Adrenal gland (tissue), 12 donors: ENCODE results near the gene CMTM4. TPM values are rescaled to one million over a fixed set of nuclear protein-coding genes. Genes with fewer than 3 reads are reported as not detected.

Experiments
- DNase-seq, 7 donors: peaks; one replicate each; pipeline ENCODE4 v3.0.0-alpha.2; 2019 to 2020
- H3K27ac ChIP-seq, 5 donors: fragments of 200-600 bp; sonication (generic) in 4 of 5; 1 replicate in 3 of 5; 2 replicates in 2 of 5; pipeline versions ENCODE4 v1.5.1 to v1.8.0; 2016 to 2020; ENCODE audit warnings: mild to moderate bottlenecking in 1 of 5
- H3K27me3 ChIP-seq: fragments of 200-600 bp; 2 replicates; pipeline ENCODE4 v1.8.0; 2021
- H3K36me3 ChIP-seq, 2 donors: fragments of 200-600 bp; replicated peaks in 1 of 2; 1 replicate in 1 of 2; 2 replicates in 1 of 2; pipeline versions ENCODE4 v1.5.1 to v1.8.0; 2018 to 2022
- H3K4me1 ChIP-seq, 2 donors: fragments of 200-600 bp; replicated peaks in 1 of 2; 1 replicate in 1 of 2; 2 replicates in 1 of 2; pipeline versions ENCODE4 v1.5.1 to v1.8.0; 2018 to 2021
- H3K4me3 ChIP-seq, 4 donors: fragments of 200-600 bp; sonication (generic) in 3 of 4; one replicate each; pipeline ENCODE4 v1.5.1; 2016 to 2018
- H3K9me3 ChIP-seq, 3 donors: fragments of 200-600 bp; sonication (generic) in 1 of 3; replicated peaks in 1 of 3; 1 replicate in 2 of 3; 2 replicates in 1 of 3; pipeline versions ENCODE4 v1.5.1 to v1.8.0; 2016 to 2021
- POLR2A ChIP-seq, 2 donors: fragments of 450-650 bp; IDR thresholded peaks; one replicate each; pipeline ENCODE4 v1.6.1; 2017; ENCODE audit warnings: antibody characterized with exemption in 2 of 2, mild to moderate bottlenecking in 2 of 2, moderate library complexity in 1 of 2
- whole genome bisulfite sequencing, 4 donors: extraction: QIAGEN DNeasy Blood & Tissue Kit in 2 of 4; methylation state at CpG; one replicate each; pipeline versions ENCODE4 v1.1.5 to v1.1.7; 2013 to 2017; 5-methylcytosine and 5-hydroxymethylcytosine counted together
- intact Hi-C, 2 donors: fragments of 100-400 bp; cut with DNase I; formaldehyde crosslinking; loops; one replicate each; pipeline versions ENCODE4 v1.14.1 to v1.15.0; 2022 to 2023
- polyA plus RNA-seq, 3 donors: library from polyadenylated mRNA; stranded (reverse); fragments of 200-250 nt in 2 of 3; fragments of 350-450 nt in 1 of 3; fragmentation: Illumina TruSeq in 1 of 3; extraction: RNeasy Lipid Tissue Mini Kit (QIAGEN cat#74804) in 1 of 3; gene quantifications; one replicate each; pipeline ENCODE4 v1.2.3, GENCODE V29; 2013 to 2014
- total RNA-seq, 9 donors: library from RNA; depleted of rRNA in 4 of 9; stranded (reverse); fragments of >200 nt in 4 of 9; fragments of 120-200 nt in 1 of 9; fragmentation: NEBNext Ultra II Directional in 1 of 9; extraction: Animal tissue kit (Norgen Biotek cat#: 25700) in 1 of 9; gene quantifications; one replicate each; pipeline versions ENCODE4 v1.1.0 to v1.2.4, GENCODE V29; 2013 to 2023
- TF ChIP-seq, protein P1 (sequence below), 6 experiments: fragments of 450-650 bp in 4 of 6; fragments of 200-600 bp in 2 of 6; sonication (generic) in 1 of 6; IDR thresholded peaks; 1 replicate in 5 of 6; 2 replicates in 1 of 6; pipeline versions ENCODE4 v1.5.1 to v1.8.0; 2016 to 2021; ENCODE audit warnings: antibody characterized with exemption in 6 of 6, mild to moderate bottlenecking in 2 of 6, moderate library complexity in 1 of 6
- donor health status: healthy with polysubstance abuse.
- donor health status: Bipolar disorder and iron deficiency.
- donor health status: DM: yes; HTN: yes; CAD: no.
- donor health status: DM: no; HTN: no; CAD: no.
- donor health status: DM: no; HTN: no; CAD: no.
- donor health status: DM: yes; HTN: yes; CAD: no.

CMTM4 gene
- total and polyA plus RNA-seq, 12 donors = 9.2 to 35.3 (median 20.0) TPM

DNA sequence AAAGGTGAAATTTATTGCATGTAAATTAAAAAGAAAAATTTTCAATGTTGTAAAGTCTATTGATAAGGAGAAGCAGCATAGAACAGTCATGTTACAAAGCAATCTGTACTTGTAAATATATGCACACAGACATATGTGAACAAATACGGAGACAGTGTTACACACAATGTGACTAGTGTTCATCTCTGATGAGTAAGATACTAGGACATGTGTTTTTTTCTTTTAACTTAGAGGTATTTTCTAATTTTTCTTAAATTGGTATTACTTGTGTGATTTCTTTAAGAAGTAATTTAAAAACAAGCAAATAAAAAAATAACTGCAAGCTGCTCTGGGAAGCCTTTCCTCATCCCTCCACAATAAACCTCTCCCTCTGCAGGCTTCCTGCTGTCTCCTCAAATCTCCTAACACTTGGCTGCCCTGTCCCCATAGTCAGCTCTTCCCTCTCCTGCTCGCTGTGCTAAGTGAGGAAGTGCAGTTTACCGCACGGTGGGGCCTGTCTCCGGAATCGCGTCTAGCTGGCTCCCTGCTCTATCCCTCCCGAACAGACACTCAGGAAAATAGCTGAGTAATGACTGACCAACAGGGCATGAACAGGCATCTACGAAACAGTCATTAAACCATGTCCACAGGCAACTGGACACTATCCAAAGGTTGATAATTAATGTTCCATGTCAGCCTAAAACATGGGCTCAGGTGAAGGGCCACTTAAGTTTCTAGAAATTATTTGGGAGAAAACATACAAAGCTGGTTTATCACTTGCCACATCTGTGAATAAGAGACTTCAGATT is 35.9 kb downstream of the CMTM4 start:
- Histone ChIP-seq H3K4me1 (peaks cover 0 to 30% of the 10 kb centered on the region in 2 donors), H3K27ac (peak overlapping the region in 2 of 5 donors; percentile 59 to 64), H3K4me3 (no peak overlapping the region), H3K27me3 (no peaks in the 10 kb centered on the region), H3K36me3 (no peaks in the 10 kb centered on the region), H3K9me3 (no peaks in the 10 kb centered on the region)
- peak; percentile 47 to 85 (median 68) for DNase-seq
- TF ChIP-seq, protein P1, sequence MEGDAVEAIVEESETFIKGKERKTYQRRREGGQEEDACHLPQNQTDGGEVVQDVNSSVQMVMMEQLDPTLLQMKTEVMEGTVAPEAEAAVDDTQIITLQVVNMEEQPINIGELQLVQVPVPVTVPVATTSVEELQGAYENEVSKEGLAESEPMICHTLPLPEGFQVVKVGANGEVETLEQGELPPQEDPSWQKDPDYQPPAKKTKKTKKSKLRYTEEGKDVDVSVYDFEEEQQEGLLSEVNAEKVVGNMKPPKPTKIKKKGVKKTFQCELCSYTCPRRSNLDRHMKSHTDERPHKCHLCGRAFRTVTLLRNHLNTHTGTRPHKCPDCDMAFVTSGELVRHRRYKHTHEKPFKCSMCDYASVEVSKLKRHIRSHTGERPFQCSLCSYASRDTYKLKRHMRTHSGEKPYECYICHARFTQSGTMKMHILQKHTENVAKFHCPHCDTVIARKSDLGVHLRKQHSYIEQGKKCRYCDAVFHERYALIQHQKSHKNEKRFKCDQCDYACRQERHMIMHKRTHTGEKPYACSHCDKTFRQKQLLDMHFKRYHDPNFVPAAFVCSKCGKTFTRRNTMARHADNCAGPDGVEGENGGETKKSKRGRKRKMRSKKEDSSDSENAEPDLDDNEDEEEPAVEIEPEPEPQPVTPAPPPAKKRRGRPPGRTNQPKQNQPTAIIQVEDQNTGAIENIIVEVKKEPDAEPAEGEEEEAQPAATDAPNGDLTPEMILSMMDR (IDR thresholded peaks at IDR 0.05) = peak in 3 of 6 experiments; percentile 18 to 30 (median 29)
- no peak for TF ChIP-seq POLR2A (IDR thresholded peaks at IDR 0.05)
- intact Hi-C loops = loop anchor here in 1 of 2 donors (5.0 kb wide), 1 partner anchor 37 kb away; the partner anchor contains the start of gene CMTM4
- WGBS, 4 donors = 9 to 53% (median 15%) methylated on average over 8 to 9 of the region's 9 CpGs

- WGBS, 4 donors = 97 to 100% (median 98%) methylated on average over 2 to 5 of the region's 5 CpGs
- peak in 1 of 7 donors; percentile 44 for DNase-seq
- TF ChIP-seq, protein P1 (IDR thresholded peaks at IDR 0.05) = no peak
- H3K36me3 ChIP-seq = no peaks in the 10 kb centered on the region
- no peak overlapping the region for H3K4me3 ChIP-seq
- H3K9me3 ChIP-seq = no peaks in the 10 kb centered on the region
- intact Hi-C loops = no loop called here
- H3K27ac ChIP-seq = no peak overlapping the region
- H3K4me1 ChIP-seq = peaks cover 0 to 30% of the 10 kb centered on the region in 2 donors
- H3K27me3 ChIP-seq = no peaks in the 10 kb centered on the region
Measured at GRCh38 chr16:66658860-66659190, 37.7 kb downstream of the CMTM4 start.

- H3K9me3 ChIP-seq = no peaks in the 10 kb centered on the region
- TF ChIP-seq, protein P1 (IDR thresholded peaks at IDR 0.05) = no peak
- intact Hi-C loops = no loop called here
- DNase-seq = peak in 1 of 7 donors; percentile 33
- H3K4me3 ChIP-seq = no peak overlapping the region
- H3K4me1 ChIP-seq = peaks cover 0 to 30% of the 10 kb centered on the region in 2 donors
- H3K27me3 ChIP-seq = no peaks in the 10 kb centered on the region
- no peaks in the 10 kb centered on the region for H3K36me3 ChIP-seq
- no peak overlapping the region for H3K27ac ChIP-seq
- 72 to 76% (median 76%) methylated on average over 6 of the region's 6 CpGs for WGBS, 4 donors
Measured at GRCh38 chr16:66658143-66658859, 38.2 kb downstream of the CMTM4 start.

DNA sequence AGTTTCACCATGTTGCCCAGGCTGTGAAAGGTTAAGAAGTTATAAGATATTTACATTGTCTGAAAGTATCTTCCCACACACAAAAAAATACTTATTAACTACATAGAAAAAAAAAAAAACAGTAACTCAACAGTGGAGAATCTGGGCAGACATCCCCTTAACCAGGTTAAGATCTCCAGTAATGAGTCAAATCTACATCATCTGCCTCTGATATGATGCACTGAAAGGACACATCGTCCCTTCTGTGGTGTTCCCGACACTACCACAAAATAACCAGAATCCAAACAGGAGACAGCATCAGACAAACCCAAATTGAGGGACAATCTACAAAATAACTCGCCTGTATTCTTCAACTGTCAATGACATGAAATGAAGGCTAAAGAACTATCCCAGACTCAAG is 40.0 kb downstream of the CMTM4 start:
- no peaks in the 10 kb centered on the region for H3K9me3 ChIP-seq
- intact Hi-C loops = no loop called here
- DNase-seq = peak in 1 of 7 donors; percentile 50
- no peaks in the 10 kb centered on the region for H3K36me3 ChIP-seq
- H3K4me1 ChIP-seq = peaks cover 0 to 15% of the 10 kb centered on the region in 2 donors
- WGBS, 4 donors = 88 to 93% (median 90%) methylated on average over 3 of the region's 3 CpGs
- TF ChIP-seq, protein P1 (IDR thresholded peaks at IDR 0.05) = no peak
- no peak for TF ChIP-seq POLR2A (IDR thresholded peaks at IDR 0.05)
- no peak overlapping the region for H3K27ac ChIP-seq
- no peak overlapping the region for H3K4me3 ChIP-seq
- no peaks in the 10 kb centered on the region for H3K27me3 ChIP-seq
